H1 (cell line): ENCODE measurements around the gene VWA3B.

ENCODE experiments used
- CHD2 ChIP-seq: IDR thresholded peaks from 2 replicates; pipeline ENCODE4 v1.6.1; 2012; ENCODE audit warnings: low read length, improper control_type of control experiment
- CTCF ChIP-seq, 3 experiments: IDR thresholded peaks; 1 replicate in 2 of 3; 2 replicates in 1 of 3; pipeline versions ENCODE4 v1.5.1 to v1.6.1; 2011; ENCODE audit warnings: low read length in 3 of 3, mild to moderate bottlenecking in 3 of 3, inconsistent platforms in 2 of 3, low read depth in 1 of 3, moderate library complexity in 1 of 3; ENCODE audit not compliant: insufficient read depth in 1 of 3; ENCODE audit errors: control extremely low read depth in 1 of 3
- EP300 ChIP-seq, 2 experiments: IDR thresholded peaks; 1 replicate in 1 of 2; 2 replicates in 1 of 2; pipeline ENCODE4 v1.6.1; 2011 to 2012; ENCODE audit warnings: low read depth in 2 of 2, low read length in 2 of 2, mild to moderate bottlenecking in 2 of 2, borderline replicate concordance in 1 of 2, inconsistent platforms in 1 of 2, moderate library complexity in 1 of 2
- EZH2 ChIP-seq: fragments of 200-600 bp; sonication (generic); IDR thresholded peaks from 2 replicates; pipeline ENCODE4 v1.7.1; 2012; ENCODE audit warnings: low read depth, mild to moderate bottlenecking, moderate library complexity, low read length, inconsistent platforms; ENCODE audit not compliant: severe bottlenecking
- JUND ChIP-seq: IDR thresholded peaks from 2 replicates; pipeline ENCODE4 v1.6.1; 2011; ENCODE audit warnings: mild to moderate bottlenecking, improper control_type of control experiment, low read length
- NANOG ChIP-seq: IDR thresholded peaks from 2 replicates; pipeline ENCODE4 v1.6.1; 2011; ENCODE audit warnings: low read length, low read depth, mild to moderate bottlenecking, inconsistent platforms; ENCODE audit not compliant: insufficient read depth, poor library complexity, severe bottlenecking
- POLR2A ChIP-seq, 2 experiments: IDR thresholded peaks; 1 replicate in 1 of 2; 2 replicates in 1 of 2; pipeline ENCODE4 v1.6.1; 2011; ENCODE audit warnings: low read depth in 2 of 2, low read length in 2 of 2, mild to moderate bottlenecking in 2 of 2; ENCODE audit errors: control extremely low read depth in 1 of 2
- SAP30 ChIP-seq: fragments of 300-600 bp; sonication (generic); IDR thresholded peaks from 2 replicates; pipeline ENCODE4 v1.7.1; 2012; ENCODE audit warnings: low read length, moderate library complexity, mild to moderate bottlenecking, inconsistent platforms; ENCODE audit not compliant: insufficient read depth, insufficient replicate concordance
- TAF1 ChIP-seq: IDR thresholded peaks from 2 replicates; pipeline ENCODE4 v1.6.1; 2011; ENCODE audit warnings: mild to moderate bottlenecking, low read depth, low read length

DNA sequence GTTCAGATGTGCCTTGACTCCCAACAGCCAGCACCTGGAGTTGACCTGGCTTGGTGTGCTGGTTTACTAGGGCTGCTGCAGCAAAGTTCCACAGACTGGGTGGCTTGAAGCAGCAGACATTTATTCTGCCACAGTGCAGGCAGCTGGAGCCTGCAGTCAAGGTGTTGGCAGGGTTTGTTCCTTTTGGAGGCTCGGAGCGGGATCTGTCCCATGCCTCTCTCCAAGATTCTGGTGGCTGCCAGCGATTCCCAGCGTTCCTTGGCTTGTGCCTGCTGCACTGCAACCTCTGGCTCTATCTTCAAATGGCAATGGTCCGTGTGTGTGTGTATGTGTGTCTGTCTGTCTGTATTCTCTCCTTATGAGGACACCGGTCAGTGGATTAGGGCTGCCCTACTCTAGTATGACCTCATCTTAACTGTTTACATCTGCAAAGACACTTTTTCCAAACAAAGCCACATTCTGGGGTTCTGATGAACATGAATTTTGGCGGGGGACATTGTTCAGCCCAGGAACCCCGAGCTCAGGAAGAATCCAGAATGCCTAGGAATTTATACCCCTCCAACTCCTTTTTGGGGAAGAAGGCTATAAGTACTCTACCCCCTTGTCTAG lies 46.5 kb upstream of the VWA3B start:
- TF ChIP-seq POLR2A (IDR thresholded peaks at IDR 0.05; ENCODE audit: control extremely low read depth in 1 of 2, low read depth in 2 of 2, low read length in 2 of 2) (no peak), CTCF (IDR thresholded peaks at IDR 0.05; ENCODE audit: control extremely low read depth in 1 of 3, insufficient read depth in 1 of 3, low read depth in 1 of 3, low read length in 3 of 3) (no peak), TAF1 (no peak), EP300 (IDR thresholded peaks at IDR 0.05; ENCODE audit: borderline replicate concordance in 1 of 2, low read depth in 2 of 2, low read length in 2 of 2) (no peak), EZH2 (no peak), SAP30 (no peak), JUND (no peak), CHD2 (no peak), NANOG (no peak)
